Osteoblast (primary cell): ENCODE results near the gene IL3. TPM values are rescaled to one million over a fixed set of nuclear protein-coding genes. Genes with fewer than 3 reads are reported as not detected.

Experiments used
- DNase-seq: peaks from one replicate; pipeline ENCODE4 v3.0.0; 2011; ENCODE audit warnings: low spot score, mixed read lengths; ENCODE audit not compliant: insufficient read length; ENCODE audit errors: missing footprints
- H2AFZ ChIP-seq: 2 replicates; pipeline ENCODE4 v1.6.0; 2011; ENCODE audit warnings: mild to moderate bottlenecking, low read length
- H3K27ac ChIP-seq: 2 replicates; pipeline ENCODE4 v1.5.1; 2011; ENCODE audit warnings: mild to moderate bottlenecking, low read depth, low read length, moderate library complexity
- H3K27me3 ChIP-seq: 2 replicates; pipeline ENCODE4 v1.6.0; 2012; ENCODE audit warnings: mild to moderate bottlenecking, control low read depth, inconsistent platforms, low read length, moderate library complexity; ENCODE audit not compliant: insufficient read depth
- H3K36me3 ChIP-seq: 2 replicates; pipeline ENCODE4 v1.5.1; 2011; ENCODE audit warnings: mild to moderate bottlenecking, low read length, control low read depth, moderate library complexity; ENCODE audit not compliant: insufficient read depth
- H3K4me1 ChIP-seq: 2 replicates; pipeline ENCODE4 v1.5.1; 2011; ENCODE audit warnings: mild to moderate bottlenecking, low read length, control low read depth, moderate library complexity; ENCODE audit not compliant: insufficient read depth
- H3K4me2 ChIP-seq: 2 replicates; pipeline ENCODE4 v1.6.0; 2011; ENCODE audit warnings: mild to moderate bottlenecking, low read length; ENCODE audit not compliant: insufficient read depth
- H3K4me3 ChIP-seq: fragments of 200-600 bp; sonication (generic); 3 replicates; pipeline ENCODE4 v1.5.1; 2012; ENCODE audit warnings: mild to moderate bottlenecking, low read length, inconsistent platforms; ENCODE audit not compliant: insufficient read depth
- H3K79me2 ChIP-seq: 2 replicates; pipeline ENCODE4 v1.6.0; 2012; ENCODE audit warnings: mild to moderate bottlenecking, low read length, control low read depth, inconsistent platforms; ENCODE audit not compliant: insufficient read depth
- H3K9me3 ChIP-seq: 2 replicates; pipeline ENCODE4 v1.5.1; 2011; ENCODE audit warnings: low read depth, low read length, control low read depth
- H4K20me1 ChIP-seq: 2 replicates; pipeline ENCODE4 v1.6.0; 2012; ENCODE audit warnings: mild to moderate bottlenecking, low read length, control low read depth; ENCODE audit not compliant: insufficient read depth
- CTCF ChIP-seq: IDR thresholded peaks from 2 replicates; pipeline ENCODE4 v1.5.1; 2011; ENCODE audit warnings: mild to moderate bottlenecking, low read depth, low read length, moderate library complexity; ENCODE audit errors: extremely low read depth
- total RNA-seq: library from RNA; depleted of rRNA; stranded (reverse); fragments of >200 nt; gene quantifications from 2 replicates; pipeline ENCODE4 v1.2.3, GENCODE V29; 2012

IL3 gene
- total RNA-seq, 1 donor: not detected

DNA sequence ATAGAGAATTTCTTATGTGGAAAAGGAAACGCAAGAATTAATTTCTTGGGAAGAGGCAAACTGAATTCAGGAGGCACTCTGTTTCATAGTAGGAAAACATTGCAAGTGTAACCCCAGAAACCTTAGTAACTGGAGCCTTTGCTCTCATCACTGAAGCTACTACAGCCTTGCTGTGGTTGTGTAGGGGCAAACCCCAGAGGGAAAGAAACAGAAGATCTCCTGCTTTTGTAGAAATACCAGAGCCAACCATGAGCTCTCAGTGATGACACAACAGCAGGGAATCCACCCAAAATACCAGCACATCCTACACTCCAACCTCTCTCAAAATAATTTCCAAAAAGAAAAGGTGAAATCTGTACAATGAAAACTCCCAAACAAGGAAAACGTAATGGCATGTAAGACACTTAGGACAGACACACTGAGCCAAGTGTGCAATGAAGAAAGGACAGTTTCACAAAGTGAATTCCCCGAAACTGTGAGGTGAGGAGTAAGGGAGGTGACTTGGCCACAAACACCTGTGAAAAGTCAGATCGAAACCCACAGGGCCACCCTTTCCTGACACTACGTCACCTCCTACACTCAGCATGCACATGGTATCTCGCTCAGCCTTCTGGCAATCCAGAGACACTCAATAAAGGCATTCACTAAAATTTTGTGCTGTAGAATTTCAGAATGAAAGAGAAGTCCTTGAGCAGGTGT lies 40.4 kb upstream of the IL3 start:
- Histone ChIP-seq H3K9me3 (no peaks in the 10 kb centered on the region), H3K4me1 (no peaks in the 10 kb centered on the region), H3K4me3 (no peak overlapping the region), H3K36me3 (no peaks in the 10 kb centered on the region), H3K4me2 (no peak overlapping the region), H3K27ac (no peak overlapping the region), H3K79me2 (no peaks in the 10 kb centered on the region), H2AFZ (no peak overlapping the region), H4K20me1 (no peaks in the 10 kb centered on the region), H3K27me3 (peaks cover 29% of the 10 kb centered on the region)
- TF ChIP-seq CTCF: no peak
- DNase-seq: no peak

DNA sequence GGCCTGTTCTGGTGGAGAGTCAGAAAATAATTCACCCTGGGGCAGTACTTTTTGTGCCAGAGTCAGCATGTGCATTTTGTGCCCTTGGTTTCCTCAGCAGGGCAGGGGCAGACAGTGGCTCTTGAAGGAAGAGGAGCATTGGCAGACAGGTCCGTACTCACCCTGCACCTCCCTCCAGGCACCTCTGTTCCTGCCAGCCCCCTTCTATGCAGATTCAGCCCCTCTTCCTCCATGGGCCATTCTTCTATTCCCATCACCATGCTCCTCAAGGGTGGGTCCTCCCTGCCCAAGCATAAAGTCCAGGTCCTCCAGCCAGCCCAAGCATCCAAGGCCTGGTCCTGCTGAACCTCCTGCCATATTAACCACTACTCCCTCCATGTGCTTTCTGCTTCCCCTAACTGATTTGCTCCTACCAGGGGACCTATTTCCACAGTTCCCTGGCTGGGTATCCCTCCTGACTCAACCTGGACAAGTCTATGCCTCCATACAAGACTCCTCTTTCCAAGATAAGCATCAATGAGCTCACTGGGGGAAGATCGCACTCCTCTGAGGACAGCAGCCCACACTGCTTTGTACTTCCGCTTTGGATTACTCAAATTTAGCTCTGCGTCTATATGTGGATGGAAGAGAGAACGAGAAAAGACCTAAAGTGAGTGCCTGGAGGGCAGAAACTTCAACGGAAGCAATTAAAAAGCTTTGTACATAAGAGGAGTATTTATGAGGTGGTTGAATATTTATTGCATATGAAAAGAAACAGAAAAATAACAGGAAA lies 39.7 kb upstream of the IL3 start:
- Histone ChIP-seq H3K27me3 (peaks cover 29% of the 10 kb centered on the region), H2AFZ (no peak overlapping the region), H3K27ac (no peak overlapping the region), H3K9me3 (no peaks in the 10 kb centered on the region), H3K4me3 (no peak overlapping the region), H3K4me1 (no peaks in the 10 kb centered on the region), H4K20me1 (no peaks in the 10 kb centered on the region), H3K36me3 (no peaks in the 10 kb centered on the region), H3K4me2 (no peak overlapping the region), H3K79me2 (no peaks in the 10 kb centered on the region)
- DNase-seq: no peak
- TF ChIP-seq CTCF: no peak

- Histone ChIP-seq H3K4me1 (no peaks in the 10 kb centered on the region), H3K9me3 (no peaks in the 10 kb centered on the region), H3K79me2 (no peaks in the 10 kb centered on the region), H3K4me3 (no peak overlapping the region), H2AFZ (no peak overlapping the region), H4K20me1 (no peaks in the 10 kb centered on the region), H3K36me3 (no peaks in the 10 kb centered on the region), H3K4me2 (no peak overlapping the region), H3K27ac (no peak overlapping the region), H3K27me3 (peaks cover 24% of the 10 kb centered on the region)
- no peak for DNase-seq
- no peak for TF ChIP-seq CTCF
Measured at GRCh38 chr5:132021654-132022053, 38.8 kb upstream of the IL3 start.

GRCh38 chr5:132022737-132023136 lies 37.7 kb upstream of the IL3 start:
- H3K9me3 ChIP-seq: no peaks in the 10 kb centered on the region
- no peak for TF ChIP-seq CTCF
- no peak for DNase-seq
- no peaks in the 10 kb centered on the region for H3K4me1 ChIP-seq
- no peak overlapping the region for H2AFZ ChIP-seq
- no peak overlapping the region for H3K27ac ChIP-seq
- no peaks in the 10 kb centered on the region for H3K36me3 ChIP-seq
- no peaks in the 10 kb centered on the region for H3K79me2 ChIP-seq
- H3K27me3 ChIP-seq: peaks cover 20% of the 10 kb centered on the region
- no peak overlapping the region for H3K4me3 ChIP-seq
- H4K20me1 ChIP-seq: no peaks in the 10 kb centered on the region
- H3K4me2 ChIP-seq: no peak overlapping the region
